ENCODE data around the gene ZNF366. TPM values are rescaled to one million over a fixed set of nuclear protein-coding genes. Genes with fewer than 3 reads are reported as not detected.

ZNF366 gene
- total and polyA plus RNA-seq, 2 donors from 2014 or later = 0.22 to 8.1 TPM

DNA sequence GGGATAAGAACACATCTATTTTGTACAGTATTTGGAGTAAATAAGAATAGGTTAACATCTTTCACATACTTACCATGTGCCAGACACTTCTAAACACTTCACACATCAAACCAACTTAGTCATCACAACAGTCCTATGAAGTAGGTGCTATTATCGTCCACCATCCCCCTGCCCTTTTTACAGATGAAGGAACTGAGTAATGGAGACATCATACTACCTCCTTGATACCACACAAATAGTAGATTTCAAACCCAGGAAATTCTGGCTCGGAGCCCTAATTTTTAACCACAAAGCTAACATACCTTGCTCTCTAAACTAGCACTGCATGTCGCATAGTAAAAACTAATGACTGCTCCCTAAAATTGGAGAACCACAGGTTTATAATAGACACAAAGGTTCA is 4.2 kb upstream of the ZNF366 start:
- no peak overlapping the region for H3K27ac ChIP-seq (ENCODE audit: low read depth in 2 of 2, low read length in 2 of 2)
- DNase-seq = no peak
- no peak overlapping the region for H3K4me3 ChIP-seq (ENCODE audit: low read length in 3 of 3)
- no peaks in the 10 kb centered on the region for H3K4me1 ChIP-seq (ENCODE audit: control insufficient read depth in 2 of 3, insufficient read depth in 2 of 3, low read depth in 1 of 3, low read length in 3 of 3)
- no peaks in the 10 kb centered on the region for H3K36me3 ChIP-seq (ENCODE audit: control insufficient read depth in 2 of 3, insufficient read depth in 3 of 3, low read length in 3 of 3)
- H3K9ac ChIP-seq (ENCODE audit: low read length in 3 of 3) = no peak overlapping the region
- H3K9me3 ChIP-seq (ENCODE audit: control insufficient read depth in 2 of 3, insufficient read depth in 1 of 3, low read length in 3 of 3) = no peaks in the 10 kb centered on the region
- TF ChIP-seq, protein P1, sequence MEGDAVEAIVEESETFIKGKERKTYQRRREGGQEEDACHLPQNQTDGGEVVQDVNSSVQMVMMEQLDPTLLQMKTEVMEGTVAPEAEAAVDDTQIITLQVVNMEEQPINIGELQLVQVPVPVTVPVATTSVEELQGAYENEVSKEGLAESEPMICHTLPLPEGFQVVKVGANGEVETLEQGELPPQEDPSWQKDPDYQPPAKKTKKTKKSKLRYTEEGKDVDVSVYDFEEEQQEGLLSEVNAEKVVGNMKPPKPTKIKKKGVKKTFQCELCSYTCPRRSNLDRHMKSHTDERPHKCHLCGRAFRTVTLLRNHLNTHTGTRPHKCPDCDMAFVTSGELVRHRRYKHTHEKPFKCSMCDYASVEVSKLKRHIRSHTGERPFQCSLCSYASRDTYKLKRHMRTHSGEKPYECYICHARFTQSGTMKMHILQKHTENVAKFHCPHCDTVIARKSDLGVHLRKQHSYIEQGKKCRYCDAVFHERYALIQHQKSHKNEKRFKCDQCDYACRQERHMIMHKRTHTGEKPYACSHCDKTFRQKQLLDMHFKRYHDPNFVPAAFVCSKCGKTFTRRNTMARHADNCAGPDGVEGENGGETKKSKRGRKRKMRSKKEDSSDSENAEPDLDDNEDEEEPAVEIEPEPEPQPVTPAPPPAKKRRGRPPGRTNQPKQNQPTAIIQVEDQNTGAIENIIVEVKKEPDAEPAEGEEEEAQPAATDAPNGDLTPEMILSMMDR (IDR thresholded peaks at IDR 0.05; ENCODE audit: borderline replicate concordance, extremely low read depth, insufficient read depth) = no peak
- no peak for FAIRE-seq
- no peaks in the 10 kb centered on the region for H3K27me3 ChIP-seq (ENCODE audit: control insufficient read depth, insufficient read depth, low read length)
- intact Hi-C loops (cut with DNase I) = no loop called here

- DNase-seq (no peak), FAIRE-seq (no peak)
- Histone ChIP-seq H3K36me3 (ENCODE audit: control insufficient read depth in 2 of 3, insufficient read depth in 3 of 3, low read length in 3 of 3) (no peaks in the 10 kb centered on the region), H3K9me3 (ENCODE audit: control insufficient read depth in 2 of 3, insufficient read depth in 1 of 3, low read length in 3 of 3) (no peaks in the 10 kb centered on the region), H3K27ac (ENCODE audit: low read depth in 2 of 2, low read length in 2 of 2) (no peak overlapping the region), H3K27me3 (ENCODE audit: control insufficient read depth, insufficient read depth, low read length) (no peaks in the 10 kb centered on the region), H3K9ac (ENCODE audit: low read length in 3 of 3) (no peak overlapping the region), H3K4me3 (ENCODE audit: low read length in 3 of 3) (no peak overlapping the region), H3K4me1 (ENCODE audit: control insufficient read depth in 2 of 3, insufficient read depth in 2 of 3, low read depth in 1 of 3, low read length in 3 of 3) (no peaks in the 10 kb centered on the region)
- TF ChIP-seq, protein P1 (IDR thresholded peaks at IDR 0.05; ENCODE audit: borderline replicate concordance, extremely low read depth, insufficient read depth) = no peak
- intact Hi-C loops (cut with DNase I) = no loop called here
Measured at GRCh38 chr5:72510610-72511181, 3.5 kb upstream of the ZNF366 start.

GRCh38 chr5:72509401-72509800 is 2.2 kb upstream of the ZNF366 start:
- H3K36me3 ChIP-seq (ENCODE audit: control insufficient read depth in 2 of 3, insufficient read depth in 3 of 3, low read length in 3 of 3) = no peaks in the 10 kb centered on the region
- FAIRE-seq = no peak
- TF ChIP-seq, protein P1 (IDR thresholded peaks at IDR 0.05; ENCODE audit: borderline replicate concordance, extremely low read depth, insufficient read depth) = no peak
- no peak overlapping the region for H3K9ac ChIP-seq (ENCODE audit: low read length in 3 of 3)
- DNase-seq = peak in 1 of 5 donors; percentile 63
- no peak overlapping the region for H3K4me3 ChIP-seq (ENCODE audit: low read length in 3 of 3)
- intact Hi-C loops (cut with DNase I) = no loop called here
- H3K27ac ChIP-seq (ENCODE audit: low read depth in 2 of 2, low read length in 2 of 2) = no peak overlapping the region
- no peaks in the 10 kb centered on the region for H3K4me1 ChIP-seq (ENCODE audit: control insufficient read depth in 2 of 3, insufficient read depth in 2 of 3, low read depth in 1 of 3, low read length in 3 of 3)
- H3K27me3 ChIP-seq (ENCODE audit: control insufficient read depth, insufficient read depth, low read length) = no peaks in the 10 kb centered on the region
- no peaks in the 10 kb centered on the region for H3K9me3 ChIP-seq (ENCODE audit: control insufficient read depth in 2 of 3, insufficient read depth in 1 of 3, low read length in 3 of 3)

All from kidney (tissue), 14 donors.